Peyer's patch (tissue), 4 donors: Measurements from ENCODE around the gene IRF8.

Experiments used
- CTCF ChIP-seq, 6 experiments: fragments of 450-650 bp in 4 of 6; fragments of 200-600 bp in 2 of 6; sonication (generic) in 1 of 6; IDR thresholded peaks; one replicate each; pipeline ENCODE4 v1.5.1; 2017 to 2019; ENCODE audit warnings: antibody characterized with exemption in 6 of 6, mild to moderate bottlenecking in 3 of 6, moderate library complexity in 1 of 6
- POLR2A ChIP-seq, 2 donors: fragments of 450-650 bp; IDR thresholded peaks; one replicate each; pipeline ENCODE4 v1.5.1; 2017; ENCODE audit warnings: antibody characterized with exemption in 2 of 2, mild to moderate bottlenecking in 2 of 2, moderate library complexity in 2 of 2

DNA sequence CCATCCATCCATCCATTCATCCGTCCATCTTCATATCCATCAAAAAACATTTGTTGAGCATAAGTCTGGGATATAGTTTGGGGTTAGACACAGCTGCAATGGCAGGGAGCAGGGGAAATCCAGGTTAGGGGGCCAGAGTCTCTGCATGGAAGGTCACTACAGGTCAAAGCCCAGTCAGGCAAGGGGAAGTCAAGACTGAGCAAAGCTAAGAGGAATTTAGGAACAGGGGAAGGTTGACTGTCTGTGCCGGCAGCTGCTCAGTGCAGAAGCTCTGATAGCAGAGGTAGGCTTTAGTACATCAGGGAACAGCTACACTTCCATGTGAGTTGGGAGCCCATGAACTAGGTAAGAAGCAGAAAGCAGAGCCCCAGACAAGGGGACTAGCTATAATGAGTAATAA lies 68.1 kb downstream of the IRF8 start:
- TF ChIP-seq CTCF (IDR thresholded peaks at IDR 0.05) (no peak), POLR2A (IDR thresholded peaks at IDR 0.05) (no peak)
